Suprapubic skin (tissue), 4 donors: ENCODE data around the gene ITPRID1.

Source experiments
- POLR2A ChIP-seq, 2 donors: fragments of 450-650 bp; IDR thresholded peaks; one replicate each; pipeline ENCODE4 v1.6.1; 2017; ENCODE audit warnings: antibody characterized with exemption in 2 of 2, mild to moderate bottlenecking in 2 of 2, moderate library complexity in 2 of 2
- POLR2AphosphoS5 ChIP-seq, 3 donors: sonication (generic); formaldehyde crosslinking; IDR thresholded peaks; one replicate each; pipeline ENCODE4 v1.6.1; 2017; ENCODE audit warnings: antibody characterized with exemption in 3 of 3

- no peak for TF ChIP-seq POLR2AphosphoS5 (IDR thresholded peaks at IDR 0.05)
- TF ChIP-seq POLR2A (IDR thresholded peaks at IDR 0.05) = no peak
Observed at GRCh38 chr7:31583526-31583925, 69.6 kb downstream of the ITPRID1 start.
